Tibial nerve (tissue), 4 donors: ENCODE results near the gene IFIT1B. TPM values are rescaled to one million over a fixed set of nuclear protein-coding genes. Genes with fewer than 3 reads are reported as not detected.
A peak's percentile ranks its signal among the peaks of the same experiment; 100 is the strongest.

Source experiments
- DNase-seq, 2 donors: peaks; one replicate each; pipeline ENCODE4 v3.0.0-alpha.2; 2019; ENCODE audit warnings: low spot score in 2 of 2
- H3K27ac ChIP-seq, 4 donors: fragments of 200-600 bp; sonication (generic) in 3 of 4; one replicate each; pipeline ENCODE4 v1.5.1; 2017 to 2019; ENCODE audit warnings: mild to moderate bottlenecking in 1 of 4
- H3K27me3 ChIP-seq, 2 donors: fragments of 200-600 bp; sonication (generic) in 1 of 2; one replicate each; pipeline versions ENCODE4 v1.5.1 to v1.6.0; 2017 to 2019
- H3K36me3 ChIP-seq, 3 donors: fragments of 200-600 bp; sonication (generic); one replicate each; pipeline ENCODE4 v1.5.1; 2018 to 2019
- H3K4me1 ChIP-seq, 4 donors: fragments of 200-600 bp; sonication (generic) in 3 of 4; one replicate each; pipeline ENCODE4 v1.5.1; 2017 to 2019
- H3K4me3 ChIP-seq, 4 donors: fragments of 200-600 bp; sonication (generic) in 3 of 4; one replicate each; pipeline ENCODE4 v1.5.1; 2017 to 2019; ENCODE audit warnings: mild to moderate bottlenecking in 1 of 4, moderate library complexity in 1 of 4
- H3K9me3 ChIP-seq, 4 donors: fragments of 200-600 bp; sonication (generic) in 3 of 4; one replicate each; pipeline ENCODE4 v1.5.1; 2017 to 2019
- CTCF ChIP-seq, 5 experiments: fragments of 200-600 bp in 3 of 5; fragments of 450-650 bp in 2 of 5; sonication (generic) in 3 of 5; IDR thresholded peaks; one replicate each; pipeline ENCODE4 v1.5.1; 2016 to 2019; ENCODE audit warnings: antibody characterized with exemption in 5 of 5, mild to moderate bottlenecking in 3 of 5, moderate library complexity in 2 of 5
- EP300 ChIP-seq, 2 donors: sonication (generic); formaldehyde crosslinking; IDR thresholded peaks; one replicate each; pipeline ENCODE4 v1.6.1; 2017; ENCODE audit warnings: antibody characterized with exemption in 2 of 2, mild to moderate bottlenecking in 1 of 2
- POLR2A ChIP-seq, 2 donors: fragments of 450-650 bp; IDR thresholded peaks; one replicate each; pipeline ENCODE4 v1.6.1; 2017; ENCODE audit warnings: antibody characterized with exemption in 2 of 2, mild to moderate bottlenecking in 2 of 2, moderate library complexity in 2 of 2
- WGBS, 2 donors: methylation state at CpG; one replicate each; pipeline ENCODE4 v1.1.5; 2018; 5-methylcytosine and 5-hydroxymethylcytosine counted together
- total RNA-seq, 4 donors: library from RNA; depleted of rRNA; stranded (reverse); fragments of >200 nt; gene quantifications; one replicate each; pipeline ENCODE4 v1.1.0, GENCODE V29; 2016

The IFIT1B gene
- total RNA-seq, 4 donors from 2014 or later, result not detected

GRCh38 chr10:89364531-89364930 lies 13.3 kb upstream of the IFIT1B start:
- WGBS, 2 donors, result 93 to 97% methylated on average over 1 of the region's 1 CpG
- Histone ChIP-seq H3K27ac (no peak overlapping the region), H3K36me3 (no peaks in the 10 kb centered on the region), H3K4me1 (peaks cover 0 to 26% (median 18%) of the 10 kb centered on the region in 4 donors), H3K27me3 (no peaks in the 10 kb centered on the region), H3K9me3 (no peaks in the 10 kb centered on the region), H3K4me3 (no peak overlapping the region)
- DNase-seq, result no peak
- TF ChIP-seq EP300 (IDR thresholded peaks at IDR 0.05) (no peak), POLR2A (IDR thresholded peaks at IDR 0.05) (no peak), CTCF (IDR thresholded peaks at IDR 0.05) (no peak)

GRCh38 chr10:89367529-89367928 lies 10.3 kb upstream of the IFIT1B start:
- whole genome bisulfite sequencing, 2 donors, result 31% methylated on average over 4 of the region's 4 CpGs
- Histone ChIP-seq H3K4me3 (no peak overlapping the region), H3K27ac (peak overlapping the region in 3 of 4 donors; percentile 44 to 84 (median 80)), H3K9me3 (no peaks in the 10 kb centered on the region), H3K4me1 (peaks cover 0 to 30% (median 20%) of the 10 kb centered on the region in 4 donors), H3K36me3 (no peaks in the 10 kb centered on the region), H3K27me3 (no peaks in the 10 kb centered on the region)
- DNase-seq, result no peak
- TF ChIP-seq CTCF (IDR thresholded peaks at IDR 0.05) (no peak), EP300 (IDR thresholded peaks at IDR 0.05) (peak in 1 of 2 donors; percentile 73), POLR2A (IDR thresholded peaks at IDR 0.05) (no peak)

- no peak for DNase-seq
- no peaks in the 10 kb centered on the region for H3K36me3 ChIP-seq
- H3K27ac ChIP-seq, result peak overlapping the region in 3 of 4 donors; percentile 44 to 84 (median 80)
- H3K4me3 ChIP-seq, result no peak overlapping the region
- no peaks in the 10 kb centered on the region for H3K9me3 ChIP-seq
- no peak for TF ChIP-seq EP300 (IDR thresholded peaks at IDR 0.05)
- no peak for TF ChIP-seq CTCF (IDR thresholded peaks at IDR 0.05)
- TF ChIP-seq POLR2A (IDR thresholded peaks at IDR 0.05), result no peak
- WGBS, 2 donors, result 55 to 64% methylated on average over 1 of the region's 1 CpG
- H3K4me1 ChIP-seq, result peaks cover 0 to 30% (median 20%) of the 10 kb centered on the region in 4 donors
- no peaks in the 10 kb centered on the region for H3K27me3 ChIP-seq
Measured at GRCh38 chr10:89368129-89368528, 9.7 kb upstream of the IFIT1B start.

GRCh38 chr10:89369156-89370105 lies 8.4 kb upstream of the IFIT1B start:
- TF ChIP-seq POLR2A (IDR thresholded peaks at IDR 0.05) (no peak), EP300 (IDR thresholded peaks at IDR 0.05) (no peak), CTCF (IDR thresholded peaks at IDR 0.05) (peak; percentile 38 to 59 (median 49))
- no peaks in the 10 kb centered on the region for H3K27me3 ChIP-seq
- 41 to 54% methylated on average over 5 of the region's 5 CpGs for WGBS, 2 donors

GRCh38 chr10:89371079-89371478 lies 6.8 kb upstream of the IFIT1B start:
- H3K4me3 ChIP-seq, result no peak overlapping the region
- TF ChIP-seq POLR2A (IDR thresholded peaks at IDR 0.05), result no peak
- TF ChIP-seq EP300 (IDR thresholded peaks at IDR 0.05), result no peak
- no peak for TF ChIP-seq CTCF (IDR thresholded peaks at IDR 0.05)
- no peaks in the 10 kb centered on the region for H3K27me3 ChIP-seq
- DNase-seq, result no peak
- H3K36me3 ChIP-seq, result no peaks in the 10 kb centered on the region
- no peaks in the 10 kb centered on the region for H3K9me3 ChIP-seq
- H3K4me1 ChIP-seq, result peaks cover 0 to 52% (median 39%) of the 10 kb centered on the region in 4 donors
- H3K27ac ChIP-seq, result no peak overlapping the region

More at GRCh38 chr10:89369156-89370105, 8.4 kb upstream of the IFIT1B start:
- Histone ChIP-seq H3K4me3 (no peak overlapping the region), H3K27ac (peak overlapping the region; percentile 54 to 84 (median 69)), H3K4me1 (peaks cover 0 to 41% (median 28%) of the 10 kb centered on the region in 4 donors), H3K36me3 (no peaks in the 10 kb centered on the region), H3K9me3 (no peaks in the 10 kb centered on the region)
- no peak for DNase-seq
